SK-N-SH treated with all-trans-retinoic acid at 6 μM for 48 hours (cell line): ENCODE results near the gene STK32B.

ENCODE experiments used
- ATAC-seq: fragments of 200-7000 bp; cut with Tn5 transposase; 3 replicates; pipeline ENCODE4 v1.9.1; 2020; ENCODE audit warnings: mild to moderate bottlenecking, moderate library complexity
- BACH2 ChIP-seq: fragments of 250-450 bp; sonication (Bioruptor Pico); IDR thresholded peaks from 2 replicates; pipeline ENCODE4 v1.9.0; 2021; ENCODE audit warnings: mild to moderate bottlenecking, borderline replicate concordance
- CSDC2 ChIP-seq: fragments of 250-450 bp; sonication (Bioruptor Pico); IDR thresholded peaks from 2 replicates; pipeline ENCODE4 v1.5.0; 2020; ENCODE audit warnings: mild to moderate bottlenecking, moderate library complexity
- ESRRG ChIP-seq: fragments of 250-450 bp; sonication (Bioruptor Pico); IDR thresholded peaks from 2 replicates; pipeline ENCODE4 v1.6.1; 2021; ENCODE audit warnings: mild to moderate bottlenecking
- GLIS3 ChIP-seq: fragments of 250-450 bp; sonication (Bioruptor Pico); IDR thresholded peaks from 2 replicates; pipeline ENCODE4 v1.5.0; 2020; ENCODE audit warnings: mild to moderate bottlenecking, moderate library complexity
- ISL1 ChIP-seq: fragments of 250-450 bp; sonication (Bioruptor Pico); IDR thresholded peaks from 2 replicates; pipeline ENCODE4 v2.1.2; 2022; ENCODE audit warnings: mild to moderate bottlenecking, moderate library complexity
- OSR1 ChIP-seq: fragments of 250-450 bp; sonication (Bioruptor Pico); IDR thresholded peaks from 2 replicates; pipeline ENCODE4 v1.8.0; 2022; ENCODE audit warnings: moderate library complexity, mild to moderate bottlenecking, inconsistent platforms
- POU6F1 ChIP-seq: fragments of 250-450 bp; sonication (Bioruptor Pico); IDR thresholded peaks from 2 replicates; pipeline ENCODE4 v1.8.0; 2021; ENCODE audit warnings: low read depth, mild to moderate bottlenecking, moderate library complexity, borderline replicate concordance
- PPARA ChIP-seq: fragments of 250-450 bp; sonication (Bioruptor Pico); IDR thresholded peaks from 2 replicates; pipeline ENCODE4 v1.5.0; 2020; ENCODE audit warnings: mild to moderate bottlenecking, borderline replicate concordance
- RARB ChIP-seq: fragments of 250-450 bp; sonication (Bioruptor Pico); IDR thresholded peaks from 2 replicates; pipeline ENCODE4 v1.8.0; 2021; ENCODE audit warnings: mild to moderate bottlenecking, moderate library complexity
- SNAI2 ChIP-seq: fragments of 250-450 bp; sonication (Bioruptor Pico); IDR thresholded peaks from 2 replicates; pipeline ENCODE4 v1.5.0; 2020; ENCODE audit warnings: mild to moderate bottlenecking, moderate library complexity
- TCF4 ChIP-seq: fragments of 250-450 bp; sonication (Bioruptor Pico); IDR thresholded peaks from 2 replicates; pipeline ENCODE4 v1.8.0; 2021; ENCODE audit warnings: mild to moderate bottlenecking, moderate library complexity, borderline replicate concordance
- TOX ChIP-seq: fragments of 250-450 bp; sonication (Bioruptor Pico); IDR thresholded peaks from 2 replicates; pipeline ENCODE4 v1.8.0; 2021; ENCODE audit warnings: mild to moderate bottlenecking, moderate library complexity, borderline replicate concordance
- TSHZ2 ChIP-seq: fragments of 250-450 bp; sonication (Bioruptor Pico); IDR thresholded peaks from 2 replicates; pipeline ENCODE4 v1.5.0; 2020; ENCODE audit warnings: mild to moderate bottlenecking, moderate library complexity
- ZC3H10 ChIP-seq: fragments of 250-450 bp; sonication (Bioruptor Pico); IDR thresholded peaks from 2 replicates; pipeline ENCODE4 v1.5.1; 2021; ENCODE audit warnings: mild to moderate bottlenecking, moderate library complexity
- ZFP3 ChIP-seq: fragments of 250-450 bp; sonication (Bioruptor Pico); IDR thresholded peaks from 2 replicates; pipeline ENCODE4 v1.5.0; 2020; ENCODE audit warnings: mild to moderate bottlenecking, moderate library complexity
- ZFP30 ChIP-seq: fragments of 450-650 bp; formaldehyde crosslinking; IDR thresholded peaks from 2 replicates; pipeline ENCODE4 v1.5.0; 2022; ENCODE audit warnings: mild to moderate bottlenecking, moderate library complexity
- ZNF565 ChIP-seq: fragments of 450-650 bp; formaldehyde crosslinking; conservative IDR thresholded peaks from 2 replicates; pipeline ENCODE4 v1.5.0; 2020; ENCODE audit warnings: low read depth, mild to moderate bottlenecking, moderate library complexity
- ZNF70 ChIP-seq: fragments of 450-650 bp; formaldehyde crosslinking; IDR thresholded peaks from 2 replicates; pipeline ENCODE4 v1.5.0; 2020; ENCODE audit warnings: mild to moderate bottlenecking, moderate library complexity
- ZNF8 ChIP-seq: fragments of 450-650 bp; formaldehyde crosslinking; IDR thresholded peaks from 2 replicates; pipeline ENCODE4 v1.5.0; 2020; ENCODE audit warnings: mild to moderate bottlenecking, moderate library complexity
- TF ChIP-seq, protein P1 (sequence below): fragments of 250-450 bp; sonication (Bioruptor Pico); IDR thresholded peaks from 2 replicates; pipeline ENCODE4 v1.8.0; 2020; ENCODE audit warnings: mild to moderate bottlenecking, moderate library complexity, borderline replicate concordance
- TF ChIP-seq, protein P2 (sequence below): fragments of 250-450 bp; sonication (Bioruptor Pico); IDR thresholded peaks from 2 replicates; pipeline ENCODE4 v1.5.1; 2020; ENCODE audit warnings: low read depth, mild to moderate bottlenecking, moderate library complexity

Gene STK32B

DNA sequence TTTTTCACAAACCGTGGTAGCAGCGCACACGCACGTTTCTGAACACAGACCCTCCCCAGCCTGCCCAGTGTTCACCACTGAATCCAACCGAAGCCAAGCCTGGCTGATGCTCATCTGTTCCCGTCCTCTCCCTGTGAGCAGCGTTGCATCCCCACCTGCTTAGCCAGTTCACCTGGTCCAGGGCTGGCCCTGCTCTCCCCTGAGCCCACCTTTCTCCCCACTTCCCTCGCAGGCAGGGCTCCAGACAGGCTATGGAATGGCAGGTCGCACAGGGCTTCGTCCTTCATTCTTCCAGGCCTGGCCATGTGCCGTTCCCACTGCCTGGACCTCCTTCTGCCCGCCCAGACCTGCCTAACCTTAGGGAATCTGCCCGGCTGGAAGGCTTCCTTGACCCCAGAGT, 410.2 kb downstream of the STK32B start:
- TF ChIP-seq TCF4 (CRISPR knock-in tag), result no peak
- no peak for TF ChIP-seq ESRRG
- no peak for TF ChIP-seq ZC3H10 (CRISPR knock-in tag)
- TF ChIP-seq ISL1 (CRISPR knock-in tag), result no peak
- no peak for TF ChIP-seq ZFP3
- no peak for TF ChIP-seq PPARA
- no peak for ATAC-seq

DNA sequence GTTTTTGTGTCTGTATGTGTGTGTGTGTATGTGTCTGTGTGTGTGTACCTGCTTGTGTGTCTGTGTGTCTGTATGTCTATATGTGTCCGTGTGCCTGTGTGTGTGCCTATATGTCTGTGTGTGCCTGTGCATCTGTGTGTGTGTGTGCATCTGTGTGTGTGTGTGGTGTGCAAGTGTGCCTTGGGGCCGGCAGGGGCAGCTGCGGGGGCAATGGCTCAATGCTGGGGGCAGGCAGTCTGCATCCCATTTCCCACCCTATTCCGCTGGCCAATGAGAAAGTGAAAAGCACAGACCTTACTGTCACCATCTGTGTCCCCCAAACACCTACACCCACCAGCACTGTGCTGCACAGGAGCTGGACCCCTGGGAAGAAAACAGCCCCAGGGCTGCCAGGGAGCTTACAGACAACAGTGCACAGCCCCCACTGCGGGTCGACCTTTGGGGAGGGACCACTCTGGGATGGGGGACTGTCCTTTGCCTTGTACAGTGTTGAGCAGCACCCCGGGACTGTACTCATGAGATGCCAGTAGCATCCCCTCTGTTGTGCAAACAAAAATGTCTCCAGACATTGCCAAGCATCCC, 411.1 kb downstream of the STK32B start:
- ATAC-seq, result no peak
- TF ChIP-seq SNAI2 (CRISPR knock-in tag) (no peak), PPARA (no peak), TOX (CRISPR knock-in tag) (no peak), ZC3H10 (CRISPR knock-in tag) (no peak), ZNF8 (no peak), TCF4 (CRISPR knock-in tag) (no peak), TSHZ2 (no peak), RARB (CRISPR knock-in tag) (no peak), ISL1 (CRISPR knock-in tag) (no peak), ESRRG (no peak), OSR1 (CRISPR knock-in tag) (no peak), GLIS3 (CRISPR knock-in tag) (no peak), ZNF70 (CRISPR knock-in tag) (no peak), ZFP30 (no peak), BACH2 (CRISPR knock-in tag) (no peak)
- TF ChIP-seq, protein P1, sequence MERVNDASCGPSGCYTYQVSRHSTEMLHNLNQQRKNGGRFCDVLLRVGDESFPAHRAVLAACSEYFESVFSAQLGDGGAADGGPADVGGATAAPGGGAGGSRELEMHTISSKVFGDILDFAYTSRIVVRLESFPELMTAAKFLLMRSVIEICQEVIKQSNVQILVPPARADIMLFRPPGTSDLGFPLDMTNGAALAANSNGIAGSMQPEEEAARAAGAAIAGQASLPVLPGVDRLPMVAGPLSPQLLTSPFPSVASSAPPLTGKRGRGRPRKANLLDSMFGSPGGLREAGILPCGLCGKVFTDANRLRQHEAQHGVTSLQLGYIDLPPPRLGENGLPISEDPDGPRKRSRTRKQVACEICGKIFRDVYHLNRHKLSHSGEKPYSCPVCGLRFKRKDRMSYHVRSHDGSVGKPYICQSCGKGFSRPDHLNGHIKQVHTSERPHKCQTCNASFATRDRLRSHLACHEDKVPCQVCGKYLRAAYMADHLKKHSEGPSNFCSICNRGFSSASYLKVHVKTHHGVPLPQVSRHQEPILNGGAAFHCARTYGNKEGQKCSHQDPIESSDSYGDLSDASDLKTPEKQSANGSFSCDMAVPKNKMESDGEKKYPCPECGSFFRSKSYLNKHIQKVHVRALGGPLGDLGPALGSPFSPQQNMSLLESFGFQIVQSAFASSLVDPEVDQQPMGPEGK (CRISPR knock-in tag), result no peak

DNA sequence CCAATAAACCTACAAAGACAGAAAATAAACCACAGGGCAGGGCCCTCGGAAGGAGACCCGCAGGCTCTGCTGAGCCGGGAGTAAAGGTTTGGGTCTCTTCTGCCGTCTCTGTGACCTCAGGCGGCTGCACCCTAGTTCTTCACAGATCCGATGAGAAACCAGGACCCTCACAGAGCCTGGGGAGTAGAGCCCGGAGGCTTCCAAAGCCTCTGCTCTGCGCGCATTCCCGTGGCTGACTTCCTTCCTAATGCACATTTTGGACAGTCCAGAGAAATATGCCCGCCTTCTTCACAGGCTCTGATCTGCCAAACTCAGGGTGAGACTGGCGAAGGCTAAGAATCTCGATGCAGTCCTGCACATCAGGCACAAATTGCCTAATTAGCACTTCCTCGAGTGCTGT, 411.6 kb downstream of the STK32B start:
- TF ChIP-seq ZFP3 (no peak), GLIS3 (CRISPR knock-in tag) (no peak), POU6F1 (no peak), ZNF565 (CRISPR knock-in tag) (no peak), ZNF70 (CRISPR knock-in tag) (no peak), OSR1 (CRISPR knock-in tag) (no peak), ZC3H10 (CRISPR knock-in tag) (no peak), TOX (CRISPR knock-in tag) (no peak), RARB (CRISPR knock-in tag) (no peak), TCF4 (CRISPR knock-in tag) (no peak), CSDC2 (no peak), ZFP30 (no peak)
- TF ChIP-seq, protein P2, sequence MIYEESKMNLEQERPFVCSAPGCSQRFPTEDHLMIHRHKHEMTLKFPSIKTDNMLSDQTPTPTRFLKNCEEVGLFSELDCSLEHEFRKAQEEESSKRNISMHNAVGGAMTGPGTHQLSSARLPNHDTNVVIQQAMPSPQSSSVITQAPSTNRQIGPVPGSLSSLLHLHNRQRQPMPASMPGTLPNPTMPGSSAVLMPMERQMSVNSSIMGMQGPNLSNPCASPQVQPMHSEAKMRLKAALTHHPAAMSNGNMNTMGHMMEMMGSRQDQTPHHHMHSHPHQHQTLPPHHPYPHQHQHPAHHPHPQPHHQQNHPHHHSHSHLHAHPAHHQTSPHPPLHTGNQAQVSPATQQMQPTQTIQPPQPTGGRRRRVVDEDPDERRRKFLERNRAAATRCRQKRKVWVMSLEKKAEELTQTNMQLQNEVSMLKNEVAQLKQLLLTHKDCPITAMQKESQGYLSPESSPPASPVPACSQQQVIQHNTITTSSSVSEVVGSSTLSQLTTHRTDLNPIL (CRISPR knock-in tag), result no peak
- TF ChIP-seq, protein P1 (CRISPR knock-in tag), result no peak
- no peak for ATAC-seq
